ENCODE results near the gene ABHD2. TPM values are rescaled to one million over a fixed set of nuclear protein-coding genes. Genes with fewer than 3 reads are reported as not detected.
A peak's percentile ranks its signal among the peaks of the same experiment; 100 is the strongest.
"Not testable (repeated sequence)": the region's sequence is repeated elsewhere in the genome, so short reads cannot be mapped to it uniquely, and the experiment has no call there.

Gene ABHD2
- total RNA-seq, 1 experiment from 2014 or later = 29.7 TPM

DNA sequence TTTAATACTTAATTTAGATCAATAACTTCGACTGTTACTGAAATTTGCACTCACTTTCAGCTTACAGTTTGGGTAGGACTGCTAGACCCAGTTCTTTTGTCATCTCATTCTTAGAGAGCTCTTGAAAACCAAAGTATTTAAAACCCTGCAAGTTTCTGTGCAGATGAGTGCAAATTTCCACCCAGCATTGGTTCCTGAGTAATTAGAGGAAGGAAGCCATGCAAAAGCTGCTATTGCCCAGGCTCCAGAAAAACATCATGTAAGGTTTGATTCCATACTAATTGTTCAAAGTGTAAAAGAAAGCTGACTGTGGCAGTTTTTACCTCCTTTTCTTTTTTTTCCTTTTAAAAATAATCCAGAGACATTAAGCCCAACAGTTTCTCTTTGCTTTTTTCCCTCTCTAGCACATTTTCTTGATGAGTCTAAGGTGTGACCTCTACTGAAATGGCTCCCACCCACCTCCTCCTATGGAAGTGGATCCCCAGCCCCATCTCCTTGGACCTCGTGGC is 30.3 kb downstream of the ABHD2 start:
- no peaks in the 10 kb centered on the region for H3K9me3 Mint-ChIP-seq
- DNase-seq (ENCODE audit: low spot score) (no peak), ATAC-seq (no peak)
- no peaks in the 10 kb centered on the region; the same call in 1 of the 2 replicates for H3K27me3 Mint-ChIP-seq (ENCODE audit: low read depth)
- no peak overlapping the region for H3K4me3 Mint-ChIP-seq
- H3K36me3 Mint-ChIP-seq = peaks cover 12% of the 10 kb centered on the region
- CTCF ChIA-PET = interaction anchor here (0.6 to 3.5 kb wide), 3 partner anchors 11 to 61 kb away, joined by 3 to 16 read pairs (median 4); no protein-coding TSS in a partner anchor
- H3K27ac Mint-ChIP-seq = no peak overlapping the region
- H3K4me1 Mint-ChIP-seq = peaks cover 59% of the 10 kb centered on the region
- TF ChIP-seq OVOL2 (CRISPR knock-in tag; IDR thresholded peaks at IDR 0.05; ENCODE audit: borderline replicate concordance) = no peak
- TF ChIP-seq CREM (CRISPR knock-in tag; IDR thresholded peaks at IDR 0.05) = no peak
- no peak for TF ChIP-seq HMGA2 (CRISPR knock-in tag; IDR thresholded peaks at IDR 0.05)
- TF ChIP-seq NR3C1 (CRISPR knock-in tag; conservative IDR thresholded peaks at IDR 0.05; ENCODE audit: low read depth) = no peak
- TF ChIP-seq ATF1 (CRISPR knock-in tag; IDR thresholded peaks at IDR 0.05) = no peak
- TF ChIP-seq, protein P1, sequence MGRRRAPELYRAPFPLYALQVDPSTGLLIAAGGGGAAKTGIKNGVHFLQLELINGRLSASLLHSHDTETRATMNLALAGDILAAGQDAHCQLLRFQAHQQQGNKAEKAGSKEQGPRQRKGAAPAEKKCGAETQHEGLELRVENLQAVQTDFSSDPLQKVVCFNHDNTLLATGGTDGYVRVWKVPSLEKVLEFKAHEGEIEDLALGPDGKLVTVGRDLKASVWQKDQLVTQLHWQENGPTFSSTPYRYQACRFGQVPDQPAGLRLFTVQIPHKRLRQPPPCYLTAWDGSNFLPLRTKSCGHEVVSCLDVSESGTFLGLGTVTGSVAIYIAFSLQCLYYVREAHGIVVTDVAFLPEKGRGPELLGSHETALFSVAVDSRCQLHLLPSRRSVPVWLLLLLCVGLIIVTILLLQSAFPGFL (CRISPR knock-in tag; IDR thresholded peaks at IDR 0.05; ENCODE audit: borderline replicate concordance) = no peak
- TF ChIP-seq, protein P2, sequence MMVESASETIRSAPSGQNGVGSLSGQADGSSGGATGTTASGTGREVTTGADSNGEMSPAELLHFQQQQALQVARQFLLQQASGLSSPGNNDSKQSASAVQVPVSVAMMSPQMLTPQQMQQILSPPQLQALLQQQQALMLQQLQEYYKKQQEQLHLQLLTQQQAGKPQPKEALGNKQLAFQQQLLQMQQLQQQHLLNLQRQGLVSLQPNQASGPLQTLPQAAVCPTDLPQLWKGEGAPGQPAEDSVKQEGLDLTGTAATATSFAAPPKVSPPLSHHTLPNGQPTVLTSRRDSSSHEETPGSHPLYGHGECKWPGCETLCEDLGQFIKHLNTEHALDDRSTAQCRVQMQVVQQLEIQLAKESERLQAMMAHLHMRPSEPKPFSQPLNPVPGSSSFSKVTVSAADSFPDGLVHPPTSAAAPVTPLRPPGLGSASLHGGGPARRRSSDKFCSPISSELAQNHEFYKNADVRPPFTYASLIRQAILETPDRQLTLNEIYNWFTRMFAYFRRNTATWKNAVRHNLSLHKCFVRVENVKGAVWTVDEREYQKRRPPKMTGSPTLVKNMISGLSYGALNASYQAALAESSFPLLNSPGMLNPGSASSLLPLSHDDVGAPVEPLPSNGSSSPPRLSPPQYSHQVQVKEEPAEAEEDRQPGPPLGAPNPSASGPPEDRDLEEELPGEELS (CRISPR knock-in tag; IDR thresholded peaks at IDR 0.05) = no peak
- POLR2A ChIA-PET = no interaction called here

DNA sequence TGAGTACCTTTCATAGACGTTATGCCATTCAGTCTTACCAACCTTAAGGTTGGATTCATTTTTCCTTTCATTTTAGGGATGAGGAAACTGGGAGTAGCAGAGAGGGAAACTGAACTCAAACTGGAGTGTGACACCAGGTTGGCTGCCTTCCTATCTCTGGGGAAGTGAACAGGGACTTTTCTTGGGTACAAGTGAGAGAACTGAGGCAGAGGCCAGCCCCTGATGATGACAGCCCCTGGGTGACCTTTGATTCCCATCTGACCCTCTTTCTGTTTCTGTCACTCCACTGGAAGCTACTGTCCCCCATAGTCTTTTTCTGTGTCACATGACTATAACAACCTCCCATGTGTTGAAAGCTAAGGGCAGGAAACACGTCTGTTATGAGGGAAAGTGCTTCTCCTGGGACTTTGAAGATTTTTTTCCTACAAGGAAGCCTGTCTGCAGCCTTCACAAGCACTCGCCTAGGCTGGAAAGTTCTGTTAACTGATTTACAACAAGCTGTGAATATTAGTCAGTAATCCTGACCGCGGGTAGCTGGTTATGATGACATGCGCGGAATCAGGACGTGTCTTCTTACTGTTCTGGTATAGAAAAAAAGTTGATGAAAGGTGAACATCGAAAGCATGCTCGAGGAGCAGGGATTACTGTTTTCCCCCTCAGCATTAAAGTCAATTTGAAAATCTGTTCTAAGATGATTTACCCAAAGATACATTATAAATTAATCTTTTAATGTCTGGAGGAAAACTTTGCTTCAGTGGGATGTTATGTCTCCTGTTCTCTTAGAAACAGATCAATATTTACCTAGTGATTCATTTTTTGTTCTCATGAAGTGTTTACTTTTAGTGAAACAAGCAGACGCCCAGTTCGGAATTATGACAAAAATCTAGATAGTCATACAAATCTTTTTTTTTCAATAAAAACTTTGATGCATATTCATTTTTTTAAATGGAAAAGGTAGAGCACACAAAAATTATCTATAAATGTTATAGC is 31.5 kb downstream of the ABHD2 start:
- no peak overlapping the region for H3K4me3 Mint-ChIP-seq

DNA sequence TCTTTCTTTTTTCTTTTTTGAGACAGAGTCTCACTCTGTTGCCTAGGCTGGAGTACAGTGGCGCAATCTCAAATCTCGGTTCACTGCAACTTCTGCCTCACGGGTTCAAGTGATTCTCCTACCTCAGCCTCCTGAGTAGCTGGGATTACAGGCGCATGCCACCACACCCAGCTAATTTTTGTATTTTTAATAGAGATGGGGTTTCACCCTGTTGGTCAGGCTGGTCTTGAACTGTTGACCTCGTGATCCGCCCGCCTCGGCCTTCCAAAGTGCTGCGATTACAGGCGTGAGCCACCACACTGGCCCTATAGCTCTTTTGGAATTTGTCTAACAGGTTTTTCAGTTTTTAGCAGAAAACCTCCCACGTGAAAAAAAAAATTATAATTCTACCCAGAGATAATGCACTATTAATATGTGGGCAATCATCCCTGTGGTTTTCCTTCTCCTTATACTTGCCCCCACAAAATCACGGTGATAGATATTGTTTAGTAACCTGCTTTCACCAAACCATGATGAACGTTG is 32.3 kb downstream of the ABHD2 start:
- ATAC-seq; H3K27me3 Mint-ChIP-seq (ENCODE audit: low read depth); POLR2A ChIA-PET; H3K9me3 Mint-ChIP-seq; H3K4me3 Mint-ChIP-seq; DNase-seq (ENCODE audit: low spot score): not testable (repeated sequence)
- peaks cover 13% of the 10 kb centered on the region for H3K36me3 Mint-ChIP-seq
- H3K27ac Mint-ChIP-seq = 0 out of 2 replicates have a peak overlapping the region, but pooled peaks have one; percentile 37
- H3K4me1 Mint-ChIP-seq = peaks cover 40% of the 10 kb centered on the region
- CTCF ChIA-PET = interaction anchor here (1.4 to 3.5 kb wide), 2 partner anchors 9 to 51 kb away, joined by 3 to 16 read pairs; no protein-coding TSS in a partner anchor

More for the DNA sequence above, 31.5 kb downstream of the ABHD2 start:
- TF ChIP-seq ELF4 (CRISPR knock-in tag; IDR thresholded peaks at IDR 0.05; ENCODE audit: low read depth) (no peak), ZNF121 (CRISPR knock-in tag; IDR thresholded peaks at IDR 0.05) (no peak), HMGA2 (CRISPR knock-in tag; IDR thresholded peaks at IDR 0.05) (no peak), SP1 (CRISPR knock-in tag; conservative IDR thresholded peaks at IDR 0.05) (no peak), ZNF416 (CRISPR knock-in tag; IDR thresholded peaks at IDR 0.05) (no peak), ETV6 (CRISPR knock-in tag; IDR thresholded peaks at IDR 0.05) (no peak), MYBL2 (CRISPR knock-in tag; IDR thresholded peaks at IDR 0.05) (no peak), NR2C2 (CRISPR knock-in tag; IDR thresholded peaks at IDR 0.05) (no peak), RORB (CRISPR knock-in tag; IDR thresholded peaks at IDR 0.05) (no peak)
- TF ChIP-seq, protein P3, sequence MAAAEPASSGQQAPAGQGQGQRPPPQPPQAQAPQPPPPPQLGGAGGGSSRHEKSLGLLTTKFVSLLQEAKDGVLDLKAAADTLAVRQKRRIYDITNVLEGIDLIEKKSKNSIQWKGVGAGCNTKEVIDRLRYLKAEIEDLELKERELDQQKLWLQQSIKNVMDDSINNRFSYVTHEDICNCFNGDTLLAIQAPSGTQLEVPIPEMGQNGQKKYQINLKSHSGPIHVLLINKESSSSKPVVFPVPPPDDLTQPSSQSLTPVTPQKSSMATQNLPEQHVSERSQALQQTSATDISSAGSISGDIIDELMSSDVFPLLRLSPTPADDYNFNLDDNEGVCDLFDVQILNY (CRISPR knock-in tag; IDR thresholded peaks at IDR 0.05) = no peak
- TF ChIP-seq, protein P4, sequence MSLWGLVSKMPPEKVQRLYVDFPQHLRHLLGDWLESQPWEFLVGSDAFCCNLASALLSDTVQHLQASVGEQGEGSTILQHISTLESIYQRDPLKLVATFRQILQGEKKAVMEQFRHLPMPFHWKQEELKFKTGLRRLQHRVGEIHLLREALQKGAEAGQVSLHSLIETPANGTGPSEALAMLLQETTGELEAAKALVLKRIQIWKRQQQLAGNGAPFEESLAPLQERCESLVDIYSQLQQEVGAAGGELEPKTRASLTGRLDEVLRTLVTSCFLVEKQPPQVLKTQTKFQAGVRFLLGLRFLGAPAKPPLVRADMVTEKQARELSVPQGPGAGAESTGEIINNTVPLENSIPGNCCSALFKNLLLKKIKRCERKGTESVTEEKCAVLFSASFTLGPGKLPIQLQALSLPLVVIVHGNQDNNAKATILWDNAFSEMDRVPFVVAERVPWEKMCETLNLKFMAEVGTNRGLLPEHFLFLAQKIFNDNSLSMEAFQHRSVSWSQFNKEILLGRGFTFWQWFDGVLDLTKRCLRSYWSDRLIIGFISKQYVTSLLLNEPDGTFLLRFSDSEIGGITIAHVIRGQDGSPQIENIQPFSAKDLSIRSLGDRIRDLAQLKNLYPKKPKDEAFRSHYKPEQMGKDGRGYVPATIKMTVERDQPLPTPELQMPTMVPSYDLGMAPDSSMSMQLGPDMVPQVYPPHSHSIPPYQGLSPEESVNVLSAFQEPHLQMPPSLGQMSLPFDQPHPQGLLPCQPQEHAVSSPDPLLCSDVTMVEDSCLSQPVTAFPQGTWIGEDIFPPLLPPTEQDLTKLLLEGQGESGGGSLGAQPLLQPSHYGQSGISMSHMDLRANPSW (CRISPR knock-in tag; conservative IDR thresholded peaks at IDR 0.05; ENCODE audit: low read depth) = no peak
- POLR2A ChIA-PET = no interaction called here
- H3K36me3 Mint-ChIP-seq = peaks cover 12% of the 10 kb centered on the region
- H3K4me1 Mint-ChIP-seq = peaks cover 48% of the 10 kb centered on the region
- H3K9me3 Mint-ChIP-seq = no peaks in the 10 kb centered on the region
- ATAC-seq (no peak), DNase-seq (ENCODE audit: low spot score) (no peak)
- peak overlapping the region; percentile 63; the same call in 1 of the 2 replicates for H3K27ac Mint-ChIP-seq
- H3K27me3 Mint-ChIP-seq (ENCODE audit: low read depth) = no peaks in the 10 kb centered on the region; the same call in 1 of the 2 replicates
- CTCF ChIA-PET = interaction anchor here (1.4 to 3.5 kb wide), 2 partner anchors 9 to 52 kb away, joined by 3 to 16 read pairs; no protein-coding TSS in a partner anchor
